Activated CD8-positive, alpha-beta T cell treated with anti-CD3 and anti-CD28 coated beads for 36 hours (primary cell): ENCODE measurements around the gene PLK1. TPM values are rescaled to one million over a fixed set of nuclear protein-coding genes. Genes with fewer than 3 reads are reported as not detected.

Source experiments
- ATAC-seq: fragments of 200-7000 bp; cut with Tn5 transposase; one replicate; pipeline ENCODE4 v1.10.0; 2021; ENCODE audit warnings: mild to moderate bottlenecking, moderate library complexity
- CTCF ChIA-PET: fragments of 350-600 bp; sonication (Branson Sonifier 250); formaldehyde crosslinking; loops from one replicate; lab custom pipeline; 2021; ENCODE audit warnings: antibody characterized with exemption; lab: Charles Lee
- POLR2A ChIA-PET: fragments of 350-600 bp; sonication (Branson Sonifier 250); formaldehyde crosslinking; loops from one replicate; lab custom pipeline; 2021; ENCODE audit warnings: antibody characterized with exemption; lab: Charles Lee
- DNase-seq: peaks from one replicate; pipeline ENCODE4 v3.0.0-alpha.2; 2020
- H3K27ac Mint-ChIP-seq: one replicate; pipeline ENCODE4 v1.8.0; 2021; ENCODE audit warnings: mild to moderate bottlenecking, mixed read lengths
- H3K27me3 Mint-ChIP-seq: one replicate; pipeline ENCODE4 v1.8.0; 2021; ENCODE audit warnings: mixed read lengths
- H3K36me3 Mint-ChIP-seq: one replicate; pipeline ENCODE4 v1.8.0; 2021; ENCODE audit warnings: low read depth, mixed read lengths
- H3K4me1 Mint-ChIP-seq: one replicate; pipeline ENCODE4 v1.8.0; 2021; ENCODE audit warnings: low read depth, mixed read lengths
- H3K4me3 Mint-ChIP-seq: one replicate; pipeline ENCODE4 v1.8.0; 2021; ENCODE audit warnings: mild to moderate bottlenecking, moderate library complexity, mixed read lengths
- H3K9me3 Mint-ChIP-seq: one replicate; pipeline ENCODE4 v1.8.0; 2021; ENCODE audit warnings: mixed read lengths
- CTCF ChIP-seq: fragments of 200-600 bp; IDR thresholded peaks from one replicate; pipeline ENCODE4 v1.8.0; 2022; ENCODE audit warnings: antibody characterized with exemption, mild to moderate bottlenecking
- intact Hi-C: fragments of 100-400 bp; cut with micrococcal nuclease; formaldehyde crosslinking; loops from one replicate; pipeline ENCODE4 v1.10.0; 2022
- total RNA-seq, 2 experiments: library from RNA; stranded (reverse); gene quantifications; one replicate each; pipeline ENCODE4 v1.2.3, GENCODE V29; 2021

PLK1 gene
- total RNA-seq, 2 experiments from 2014 or later, result 85.8 to 87.9 TPM

- Mint-ChIP-seq H3K27ac (no peak overlapping the region), H3K27me3 (no peaks in the 10 kb centered on the region), H3K4me1 (no peaks in the 10 kb centered on the region), H3K4me3 (no peak overlapping the region), H3K36me3 (peaks cover 49% of the 10 kb centered on the region), H3K9me3 (no peaks in the 10 kb centered on the region)
- intact Hi-C loops, result no loop called here
- ChIA-PET CTCF (interaction anchor here (1.4 kb wide), 1 partner anchor 40 kb away, joined by 4 read pairs; no protein-coding TSS in a partner anchor), POLR2A (interaction anchor here (4.7 kb wide), 1 partner anchor 8 kb away, joined by 19 read pairs; the partner anchor contains the start of gene PLK1)
- no peak for TF ChIP-seq CTCF
- no peak for DNase-seq
- ATAC-seq, result no peak
Observed at GRCh38 chr16:23687034-23687808, 8.5 kb downstream of the PLK1 start.

- H3K4me3 Mint-ChIP-seq, result no peak overlapping the region
- no peak for ATAC-seq
- H3K27ac Mint-ChIP-seq, result no peak overlapping the region
- CTCF ChIA-PET, result no interaction called here
- no peak for TF ChIP-seq CTCF
- POLR2A ChIA-PET, result interaction anchor here (4.7 kb wide), 1 partner anchor 10 kb away, joined by 19 read pairs; the partner anchor contains the start of gene PLK1
- H3K27me3 Mint-ChIP-seq, result peaks cover 2% of the 10 kb centered on the region
- H3K36me3 Mint-ChIP-seq, result peaks cover 40% of the 10 kb centered on the region
- intact Hi-C loops, result no loop called here
- no peaks in the 10 kb centered on the region for H3K9me3 Mint-ChIP-seq
- no peak for DNase-seq
- H3K4me1 Mint-ChIP-seq, result peaks cover under 1% of the 10 kb centered on the region
Observed at GRCh38 chr16:23689442-23690187, 10.9 kb downstream of the PLK1 start.

GRCh38 chr16:23690771-23691482 lies 12.2 kb downstream of the PLK1 start:
- H3K4me3 Mint-ChIP-seq, result no peak overlapping the region
- POLR2A ChIA-PET, result interaction anchor here (4.7 kb wide), 1 partner anchor 11 kb away, joined by 19 read pairs; the partner anchor contains the start of gene PLK1
- H3K4me1 Mint-ChIP-seq, result peaks cover 5% of the 10 kb centered on the region
- ATAC-seq (no peak), DNase-seq (no peak)
- peaks cover 33% of the 10 kb centered on the region for H3K36me3 Mint-ChIP-seq
- H3K9me3 Mint-ChIP-seq, result no peaks in the 10 kb centered on the region
- peaks cover 3% of the 10 kb centered on the region for H3K27me3 Mint-ChIP-seq
- CTCF ChIA-PET, result no interaction called here
- TF ChIP-seq CTCF, result no peak
- intact Hi-C loops, result no loop called here
- H3K27ac Mint-ChIP-seq, result no peak overlapping the region

- peaks cover 7% of the 10 kb centered on the region for H3K27me3 Mint-ChIP-seq
- peaks cover 32% of the 10 kb centered on the region for H3K36me3 Mint-ChIP-seq
- no peak for TF ChIP-seq CTCF
- ChIA-PET POLR2A (interaction anchor here (4.7 kb wide), 1 partner anchor 12 kb away, joined by 19 read pairs; the partner anchor contains the start of gene PLK1), CTCF (interaction anchor here (1.1 kb wide), 1 partner anchor 35 kb away, joined by 3 read pairs; no protein-coding TSS in a partner anchor)
- peaks cover 5% of the 10 kb centered on the region for H3K4me1 Mint-ChIP-seq
- H3K9me3 Mint-ChIP-seq, result no peaks in the 10 kb centered on the region
- intact Hi-C loops, result no loop called here
- ATAC-seq (no peak), DNase-seq (no peak)
- H3K4me3 Mint-ChIP-seq, result no peak overlapping the region
- H3K27ac Mint-ChIP-seq, result no peak overlapping the region
Observed at GRCh38 chr16:23691483-23692189, 12.9 kb downstream of the PLK1 start.
